Body of pancreas (tissue), 4 donors: ENCODE data around the gene ARHGEF3. TPM values are rescaled to one million over a fixed set of nuclear protein-coding genes. Genes with fewer than 3 reads are reported as not detected.

Experiments used
- ATAC-seq: fragments of 150-250 bp; one replicate; pipeline ENCODE4 v1.9.1; 2016
- DNase-seq, 4 donors: peaks; one replicate each; pipeline ENCODE4 v3.0.0-alpha.2; 2019
- H3K27ac ChIP-seq, 4 donors: fragments of 200-600 bp; sonication (generic); 1 replicate in 3 of 4; 2 replicates in 1 of 4; pipeline versions ENCODE4 v1.5.1 to v1.6.1; 2016 to 2019; ENCODE audit warnings: mild to moderate bottlenecking in 1 of 4, mixed read lengths in 1 of 4, moderate library complexity in 1 of 4
- H3K27me3 ChIP-seq, 2 donors: fragments of 200-600 bp; sonication (generic); one replicate each; pipeline ENCODE4 v1.6.0; 2016; ENCODE audit warnings: mild to moderate bottlenecking in 1 of 2
- H3K36me3 ChIP-seq, 2 donors: fragments of 200-600 bp; sonication (generic); replicated peaks in 1 of 2; 2 replicates each; pipeline ENCODE4 v1.5.1; 2016; ENCODE audit warnings: low read depth in 2 of 2; ENCODE audit not compliant: insufficient read depth in 1 of 2
- H3K4me1 ChIP-seq: fragments of 200-600 bp; sonication (generic); one replicate; pipeline ENCODE4 v1.6.0; 2016
- H3K4me3 ChIP-seq, 2 donors: fragments of 200-600 bp; sonication (generic); 1 replicate in 1 of 2; 2 replicates in 1 of 2; pipeline ENCODE4 v1.5.1; 2016 to 2019
- H3K9me3 ChIP-seq, 3 donors: fragments of 200-600 bp; sonication (generic); 1 replicate in 2 of 3; 2 replicates in 1 of 3; pipeline ENCODE4 v1.5.1; 2016
- CTCF ChIP-seq, 7 experiments: fragments of 450-650 bp in 4 of 7; fragments of 200-600 bp in 3 of 7; sonication (generic) in 3 of 7; IDR thresholded peaks; one replicate each; pipeline ENCODE4 v1.5.1; 2016 to 2019; ENCODE audit warnings: antibody characterized with exemption in 7 of 7
- POLR2A ChIP-seq, 3 donors: fragments of 450-650 bp; IDR thresholded peaks; one replicate each; pipeline ENCODE4 v1.6.1; 2016; ENCODE audit warnings: antibody characterized with exemption in 3 of 3, mild to moderate bottlenecking in 2 of 3
- WGBS, 2 donors: methylation state at CpG; one replicate each; pipeline ENCODE4 v1.1.5; 2017; 5-methylcytosine and 5-hydroxymethylcytosine counted together
- intact Hi-C: fragments of 100-400 bp; cut with DNase I; formaldehyde crosslinking; loops from one replicate; pipeline ENCODE4 v1.15.1; 2023
- total RNA-seq, 2 donors: library from RNA; depleted of rRNA; stranded (reverse); fragments of >200 nt; gene quantifications; one replicate each; pipeline ENCODE4 v1.1.0, GENCODE V29; 2016

ARHGEF3 gene
- total RNA-seq, 2 donors from 2014 or later: 27.4 to 38.7 TPM

GRCh38 chr3:56739036-56739435 is 62.7 kb downstream of the ARHGEF3 start:
- Histone ChIP-seq H3K27ac (no peak overlapping the region), H3K27me3 (no peaks in the 10 kb centered on the region), H3K36me3 (peaks cover 0 to 19% of the 10 kb centered on the region in 2 donors), H3K4me3 (no peak overlapping the region), H3K4me1 (no peaks in the 10 kb centered on the region), H3K9me3 (no peaks in the 10 kb centered on the region)
- no peak for TF ChIP-seq CTCF (IDR thresholded peaks at IDR 0.05)
- no peak for TF ChIP-seq POLR2A (IDR thresholded peaks at IDR 0.05)
- intact Hi-C loops: no loop called here
- WGBS, 2 donors: 94 to 97% methylated on average over 6 of the region's 6 CpGs
- DNase-seq (no peak), ATAC-seq (no peak)

- peaks cover 0 to 11% of the 10 kb centered on the region in 2 donors for H3K36me3 ChIP-seq
- no peak for ATAC-seq
- no peaks in the 10 kb centered on the region for H3K27me3 ChIP-seq
- WGBS, 2 donors: 87 to 95% methylated on average over 10 of the region's 10 CpGs
- H3K4me3 ChIP-seq: no peak overlapping the region
- H3K27ac ChIP-seq: no peak overlapping the region
- H3K9me3 ChIP-seq: no peaks in the 10 kb centered on the region
- no peaks in the 10 kb centered on the region for H3K4me1 ChIP-seq
- no peak for TF ChIP-seq CTCF (IDR thresholded peaks at IDR 0.05)
- no peak for TF ChIP-seq POLR2A (IDR thresholded peaks at IDR 0.05)
- intact Hi-C loops: no loop called here
- no peak for DNase-seq
Measured at GRCh38 chr3:56737006-56737405, 64.7 kb downstream of the ARHGEF3 start.

- Histone ChIP-seq H3K27ac (no peak overlapping the region), H3K4me3 (no peak overlapping the region), H3K36me3 (peaks cover 0 to 38% of the 10 kb centered on the region in 2 donors), H3K4me1 (no peaks in the 10 kb centered on the region), H3K27me3 (no peaks in the 10 kb centered on the region), H3K9me3 (no peaks in the 10 kb centered on the region)
- intact Hi-C loops: no loop called here
- DNase-seq (no peak), ATAC-seq (no peak)
- WGBS, 2 donors: 83 to 86% methylated on average over 8 of the region's 8 CpGs
- TF ChIP-seq POLR2A (IDR thresholded peaks at IDR 0.05) (no peak), CTCF (IDR thresholded peaks at IDR 0.05) (no peak)
Measured at GRCh38 chr3:56732109-56732508, 69.6 kb downstream of the ARHGEF3 start.

- 71 to 88% methylated on average over 3 of the region's 3 CpGs for WGBS, 2 donors
- ATAC-seq (no peak), DNase-seq (peak in 1 of 4 donors; percentile 16)
- TF ChIP-seq POLR2A (IDR thresholded peaks at IDR 0.05): no peak
- no peak for TF ChIP-seq CTCF (IDR thresholded peaks at IDR 0.05)
- Histone ChIP-seq H3K27ac (no peak overlapping the region), H3K9me3 (no peaks in the 10 kb centered on the region), H3K36me3 (peaks cover 4 to 39% of the 10 kb centered on the region in 2 donors), H3K27me3 (no peaks in the 10 kb centered on the region), H3K4me1 (peaks cover 5% of the 10 kb centered on the region), H3K4me3 (no peak overlapping the region)
- intact Hi-C loops: no loop called here
Measured at GRCh38 chr3:56725175-56725574, 76.6 kb downstream of the ARHGEF3 start.

GRCh38 chr3:56724676-56725075 is 77.1 kb downstream of the ARHGEF3 start:
- DNase-seq (no peak), ATAC-seq (no peak)
- Histone ChIP-seq H3K27ac (no peak overlapping the region), H3K9me3 (no peaks in the 10 kb centered on the region), H3K27me3 (no peaks in the 10 kb centered on the region), H3K4me3 (no peak overlapping the region), H3K36me3 (peaks cover 4 to 39% of the 10 kb centered on the region in 2 donors), H3K4me1 (peaks cover 5% of the 10 kb centered on the region)
- intact Hi-C loops: no loop called here
- WGBS, 2 donors: 81 to 82% methylated on average over 3 of the region's 3 CpGs
- TF ChIP-seq CTCF (IDR thresholded peaks at IDR 0.05) (no peak), POLR2A (IDR thresholded peaks at IDR 0.05) (no peak)
